Measurements from ENCODE around the gene TMEM255B.

The TMEM255B gene

DNA sequence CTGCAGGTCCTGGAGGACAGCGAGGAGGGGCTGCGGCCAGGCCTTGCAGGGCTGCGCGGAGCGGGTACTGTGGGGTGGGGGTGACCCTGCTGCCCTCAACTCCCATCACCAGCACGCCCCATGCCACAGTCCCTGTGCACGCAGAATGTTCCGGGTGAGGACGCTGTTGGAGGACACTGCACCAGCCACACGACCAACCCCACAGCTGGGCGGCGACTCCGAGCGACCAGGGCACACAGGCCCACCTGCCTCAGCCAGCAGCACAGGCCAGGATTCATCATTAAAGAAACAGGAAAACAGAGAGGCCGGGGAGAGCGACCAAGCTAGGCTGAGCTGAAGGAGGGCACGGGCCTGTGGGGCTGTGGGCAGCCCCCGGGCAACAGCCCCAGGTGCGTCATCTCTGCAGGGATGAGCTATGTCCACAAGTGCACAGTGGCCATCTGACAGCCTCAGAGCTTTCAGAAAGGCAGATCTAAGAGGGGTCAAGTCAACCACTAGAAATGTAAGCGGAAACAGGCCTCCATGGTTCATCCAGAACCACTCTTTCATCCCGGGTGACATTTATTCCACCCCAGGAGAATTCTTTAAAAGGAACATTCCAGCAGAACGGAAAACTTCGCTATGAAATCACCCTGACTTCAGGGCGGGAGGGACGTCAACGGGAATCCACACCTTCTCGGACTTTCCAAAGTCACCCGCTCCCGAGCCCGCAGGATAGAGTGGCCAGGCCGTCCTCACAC lies 103.3 kb downstream of the TMEM255B start:
- DNase-seq (ENCODE audit: low spot score) = no peak

DNA sequence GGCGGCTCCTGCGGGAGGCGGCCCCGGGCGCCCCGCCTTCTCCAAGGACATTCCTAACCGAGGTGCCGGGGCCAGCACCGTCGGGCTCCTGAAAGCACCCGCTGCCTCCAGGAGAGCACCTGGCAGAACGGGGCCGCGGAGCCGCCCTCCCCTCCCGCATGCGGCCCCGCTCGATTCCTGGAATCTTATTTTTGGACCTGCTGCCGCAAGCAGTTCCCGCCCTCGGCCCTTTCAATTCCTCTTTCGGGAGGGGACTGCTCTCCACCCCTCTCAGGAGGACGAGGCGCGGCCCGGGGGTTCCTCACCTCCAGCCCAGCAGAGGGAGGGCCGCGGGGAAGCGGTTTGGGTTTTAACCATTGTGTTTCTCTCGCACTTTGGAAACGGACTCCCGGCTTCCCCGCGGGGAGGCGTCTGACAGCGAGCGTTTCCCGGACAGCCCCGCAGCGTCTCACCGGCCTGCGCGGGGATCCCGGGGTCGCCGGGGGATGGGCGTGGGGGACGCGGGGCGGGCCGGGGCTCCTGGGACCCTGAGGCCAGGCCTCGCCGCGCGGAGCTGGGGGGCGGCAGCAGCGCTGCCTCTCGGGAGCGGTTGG lies 104.0 kb downstream of the TMEM255B start:
- DNase-seq (ENCODE audit: low spot score) = peak; percentile 25

DNA sequence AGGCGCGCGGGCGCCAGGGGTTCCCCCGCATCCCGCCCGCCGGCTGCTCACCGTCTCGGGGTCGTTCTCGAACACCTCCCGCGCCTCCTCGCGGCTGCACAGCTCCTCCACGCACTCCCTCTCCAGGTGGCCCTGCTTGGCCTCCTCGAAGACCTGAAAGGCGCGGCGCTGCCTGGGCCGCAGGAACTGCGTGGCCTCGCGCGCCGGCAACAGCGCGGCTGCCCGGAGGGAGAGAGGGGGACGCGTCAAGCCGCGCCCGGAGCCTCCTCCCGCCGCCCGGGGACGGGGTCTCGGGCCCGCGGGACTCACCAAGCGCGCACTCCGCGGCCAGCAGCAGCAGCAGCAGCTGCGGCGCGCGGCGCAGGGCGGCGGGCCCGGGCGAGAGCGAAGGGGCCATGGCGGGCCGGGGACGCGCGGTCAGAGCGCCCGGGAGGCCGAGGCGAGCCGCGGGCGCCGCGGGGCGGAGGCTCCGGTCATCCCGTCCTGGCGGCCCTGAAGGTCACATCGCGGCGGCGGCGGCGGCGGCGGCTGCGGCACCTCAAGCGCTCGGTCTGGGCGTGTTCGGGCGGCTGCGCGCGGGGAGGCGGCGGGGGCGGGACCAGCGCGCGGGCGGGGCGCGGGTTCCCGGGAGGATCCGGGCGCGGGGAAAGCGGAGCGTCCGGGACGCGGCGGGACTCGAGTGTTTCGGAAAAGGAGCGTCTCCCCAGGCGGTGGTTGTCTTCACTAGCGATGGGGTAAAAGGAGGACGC lies 104.7 kb downstream of the TMEM255B start, which contains the start of gene GAS6:
GAS6 (minus strand) TSS at position 553 of the 749 bp plus-strand sequence; CDS start at position 397, 156 bp downstream.
- DNase-seq (ENCODE audit: low spot score) = peak; percentile 34

- DNase-seq (ENCODE audit: low spot score) = peak; percentile 40
These were observed 105.4 kb downstream of the TMEM255B start for GRCh38 chr13:113864273-113864890.

DNA sequence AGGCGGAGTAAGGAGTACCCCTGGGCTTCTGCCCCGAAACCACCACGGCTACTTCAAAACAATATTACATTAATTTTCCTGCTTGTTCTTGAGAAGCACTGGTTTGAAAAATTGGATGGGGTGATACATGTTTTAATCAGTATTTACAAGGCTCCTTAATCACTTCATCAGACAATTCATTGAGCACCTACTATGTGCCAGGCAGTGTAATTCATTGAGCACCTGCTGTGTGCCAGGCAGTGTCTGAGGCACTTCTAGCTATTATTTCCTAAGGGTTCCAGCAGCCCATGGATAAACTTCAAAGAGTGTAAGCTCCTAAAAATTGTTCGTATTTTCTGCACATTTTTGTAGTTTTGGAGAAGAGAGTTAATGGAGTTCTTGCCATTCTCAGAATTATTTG lies 106.4 kb downstream of the TMEM255B start:
- no peak for DNase-seq (ENCODE audit: low spot score)
